HG03175 (cell line): ENCODE results near the gene BBS9.

Source experiments
- ATAC-seq: cut with Tn5 transposase; IDR thresholded peaks from one replicate; pipeline ENCODE4 v1.9.1; 2021; ENCODE audit warnings: mild to moderate bottlenecking, moderate library complexity; ENCODE audit not compliant: unreplicated experiment

Gene BBS9

DNA sequence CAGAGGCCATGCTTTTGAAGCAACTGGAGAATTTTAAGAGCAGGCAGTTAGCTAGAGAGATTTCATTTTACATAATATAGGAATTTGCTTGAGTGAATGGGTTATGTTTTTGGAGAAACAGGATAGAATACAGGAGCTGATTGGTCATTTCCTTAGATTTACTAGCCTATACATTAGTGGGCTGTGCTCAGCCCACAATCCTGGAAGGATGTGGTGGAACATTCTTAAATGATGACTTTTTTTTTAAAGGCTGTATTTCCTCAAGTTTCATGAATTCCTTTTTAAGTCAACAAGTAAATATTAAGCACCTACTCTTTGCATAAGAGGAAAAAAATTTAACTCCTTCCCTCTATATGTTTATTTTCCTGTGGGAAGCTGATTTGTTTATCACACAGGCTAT lies 461.6 kb downstream of the BBS9 start:
- no peak for ATAC-seq

DNA sequence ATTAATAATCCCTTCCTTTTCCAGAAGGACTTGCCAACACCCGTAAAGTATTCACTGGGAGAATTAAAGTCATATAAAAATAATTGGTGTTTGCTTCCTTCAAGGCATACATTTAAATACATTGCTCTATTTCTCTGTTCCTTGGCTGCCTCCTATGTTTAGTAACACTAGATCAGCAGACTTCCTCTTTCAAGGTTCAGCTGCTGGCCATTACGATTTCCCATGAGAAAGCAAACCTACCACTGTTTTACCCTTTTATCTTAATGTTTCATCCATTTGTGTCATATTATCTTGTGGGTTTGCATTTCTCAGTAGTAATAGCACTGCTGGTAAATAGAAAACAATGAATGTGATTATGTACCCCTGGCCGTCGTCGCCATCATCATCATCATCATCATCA lies 462.1 kb downstream of the BBS9 start:
- ATAC-seq = no peak

DNA sequence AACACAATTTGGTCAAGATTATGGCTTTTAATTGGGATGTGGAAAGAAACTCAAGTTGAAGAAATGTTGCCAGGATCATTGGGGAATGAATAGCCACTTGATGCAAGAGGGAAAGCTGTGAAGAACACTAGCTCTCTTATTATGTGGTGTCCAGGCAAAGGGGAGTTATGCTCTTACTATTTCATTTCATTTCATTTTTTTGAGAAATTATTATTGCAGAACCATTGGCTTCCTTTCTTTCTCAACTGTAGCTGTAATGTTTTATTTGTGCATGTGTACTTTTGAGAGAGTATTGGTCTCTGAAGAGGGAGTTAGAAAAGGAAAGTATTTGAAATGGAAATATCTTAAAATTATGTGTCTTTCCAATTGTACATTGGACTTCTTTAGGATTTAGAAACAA lies 463.4 kb downstream of the BBS9 start:
- no peak for ATAC-seq

DNA sequence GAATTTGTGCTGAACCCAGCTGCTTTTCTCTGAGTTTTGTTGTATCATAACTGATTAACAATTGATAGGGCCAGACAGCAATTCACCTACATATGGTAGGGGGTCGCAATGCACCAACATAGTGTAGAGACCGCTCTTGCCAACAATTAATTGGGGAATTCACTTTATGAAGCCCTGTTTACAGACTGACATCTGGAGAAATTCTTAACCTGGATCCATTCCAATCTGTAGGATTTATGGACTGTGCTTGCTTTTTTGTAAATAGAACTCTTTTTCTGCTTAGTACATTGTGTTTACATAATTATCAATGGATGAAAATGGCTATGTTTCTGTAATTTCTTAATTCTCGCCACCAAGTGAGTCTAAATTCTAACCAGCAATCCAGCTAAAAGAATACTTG lies 464.2 kb downstream of the BBS9 start:
- no peak for ATAC-seq

DNA sequence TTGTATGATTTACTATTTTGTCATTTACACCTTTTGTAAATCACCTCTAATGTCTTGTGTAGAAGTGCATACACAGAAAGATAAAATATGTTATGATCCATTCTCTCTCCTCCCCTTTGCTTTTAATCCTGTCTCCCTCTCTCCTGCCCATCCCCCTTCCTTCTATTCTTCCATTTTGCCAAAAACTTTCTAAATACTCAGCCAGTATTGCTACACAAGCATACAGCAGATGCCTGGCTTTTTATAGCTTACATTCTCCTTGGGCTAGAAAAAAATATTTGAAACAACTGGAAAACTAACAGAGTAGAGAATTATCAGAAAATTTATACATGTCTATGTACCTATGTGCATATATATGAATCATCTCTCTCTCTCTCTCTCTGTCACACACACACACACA lies 467.3 kb downstream of the BBS9 start:
- no peak for ATAC-seq

DNA sequence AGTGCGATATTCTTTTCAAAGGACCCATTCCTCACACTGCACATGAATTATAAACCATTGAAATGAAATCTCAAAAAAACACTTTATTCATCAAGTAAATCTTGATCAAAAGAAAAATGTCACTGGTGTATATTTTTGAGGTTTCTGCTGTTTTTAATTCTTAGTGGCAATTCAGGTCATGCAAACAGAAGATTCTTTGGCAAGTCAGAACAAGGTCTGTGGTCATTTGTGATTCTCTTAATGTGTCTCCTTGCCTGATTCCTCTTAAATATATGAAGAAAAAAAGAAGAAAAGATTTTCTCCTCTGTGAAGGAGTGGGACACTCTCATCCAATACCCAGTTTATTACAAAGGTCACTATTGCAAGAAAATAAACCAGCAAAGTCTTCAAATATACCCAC lies 467.8 kb downstream of the BBS9 start:
- no peak for ATAC-seq

DNA sequence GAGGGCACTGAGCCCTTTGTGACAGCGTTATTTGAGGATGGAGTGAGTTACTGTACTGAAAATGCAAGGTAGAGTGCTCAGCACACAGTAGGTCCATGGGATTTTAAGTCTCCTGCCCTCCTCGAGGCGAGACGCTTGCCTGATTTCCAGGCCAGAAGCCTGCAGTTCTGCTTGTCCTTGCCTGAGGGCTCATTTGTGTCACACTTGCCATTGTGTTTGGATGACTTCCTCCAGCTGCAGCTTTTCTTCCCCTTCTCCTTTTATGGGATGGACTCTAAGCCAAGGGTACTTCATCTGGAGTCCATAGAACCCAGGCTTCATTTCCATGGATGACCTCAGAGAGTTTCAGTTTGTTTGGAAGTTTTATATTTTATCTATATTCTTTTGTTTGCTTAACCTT lies 471.7 kb downstream of the BBS9 start:
- no peak for ATAC-seq

DNA sequence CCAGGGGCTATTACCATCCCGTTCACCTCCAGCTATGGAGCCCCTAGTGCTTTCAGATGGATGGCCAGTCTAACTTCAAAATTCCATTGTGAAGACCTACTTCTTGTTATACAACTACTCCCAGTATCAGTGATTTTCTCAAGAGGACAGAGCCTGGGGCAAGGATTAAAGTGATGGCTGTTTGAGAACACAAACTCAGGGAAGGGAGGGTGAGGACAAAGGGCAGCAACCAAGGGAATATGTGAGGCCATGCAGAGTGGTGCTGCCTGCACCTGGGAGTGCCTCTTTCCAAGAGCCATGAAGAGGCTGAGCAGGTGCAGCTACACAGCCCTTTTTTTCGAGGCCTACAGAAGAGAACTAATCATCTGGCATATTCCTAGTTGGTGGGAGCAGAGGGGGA lies 472.5 kb downstream of the BBS9 start:
- no peak for ATAC-seq

DNA sequence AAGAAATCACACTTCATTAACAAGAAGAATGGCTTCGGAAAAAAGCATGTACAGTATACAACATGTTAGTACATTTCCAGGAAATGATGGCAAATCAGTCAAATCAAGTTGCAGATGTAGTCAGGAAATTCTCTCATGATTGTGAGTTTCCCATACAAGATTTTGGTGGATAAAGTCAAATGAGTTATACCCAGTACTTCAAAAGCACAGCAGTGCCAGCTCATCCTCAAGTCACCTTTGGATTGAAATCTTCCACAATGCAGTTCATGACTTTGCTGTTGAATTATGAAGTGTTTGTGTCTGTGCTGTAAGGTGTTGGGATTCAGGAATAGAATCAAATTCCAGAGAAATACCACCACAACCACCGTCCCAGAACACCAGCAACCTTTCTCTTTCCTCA lies 474.7 kb downstream of the BBS9 start:
- ATAC-seq = no peak

DNA sequence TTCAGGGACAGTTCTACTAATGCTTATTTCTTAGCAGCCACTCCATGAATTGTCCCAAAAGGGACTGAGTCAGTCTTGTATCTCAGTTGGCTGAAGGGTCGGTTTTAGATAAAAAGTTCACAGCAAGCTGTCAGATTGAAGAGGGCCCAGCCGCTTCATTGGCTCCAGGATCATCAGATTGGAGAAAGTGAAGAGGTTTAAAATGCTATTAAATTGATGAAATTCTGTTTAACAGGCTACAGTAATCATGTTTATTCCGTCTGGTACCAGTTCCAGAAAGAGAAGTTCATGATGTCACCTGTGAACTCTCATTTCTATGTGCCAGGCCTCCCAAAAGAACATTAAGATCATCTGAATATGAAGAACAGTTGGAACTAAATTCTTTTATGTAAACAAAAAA lies 481.6 kb downstream of the BBS9 start:
- ATAC-seq = no peak

DNA sequence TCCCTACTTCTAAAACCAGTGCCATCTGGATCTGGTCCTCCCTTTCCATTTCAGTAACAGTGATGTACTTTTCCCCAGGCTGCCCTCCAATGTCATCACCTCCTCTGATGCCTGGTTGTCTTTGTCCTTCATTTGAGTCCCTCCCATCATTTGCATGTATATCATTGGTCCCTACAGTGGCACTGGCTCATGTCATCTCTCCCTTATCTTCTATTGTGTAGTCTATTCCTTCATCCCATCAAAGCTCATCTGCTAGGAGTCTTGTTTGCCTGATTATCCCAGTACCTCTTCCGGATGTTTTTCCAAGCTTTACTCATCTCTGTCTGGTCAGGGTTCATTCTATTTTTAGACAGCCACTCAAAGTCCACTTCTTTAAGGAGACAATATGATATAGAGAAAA lies 483.1 kb downstream of the BBS9 start:
- no peak for ATAC-seq

DNA sequence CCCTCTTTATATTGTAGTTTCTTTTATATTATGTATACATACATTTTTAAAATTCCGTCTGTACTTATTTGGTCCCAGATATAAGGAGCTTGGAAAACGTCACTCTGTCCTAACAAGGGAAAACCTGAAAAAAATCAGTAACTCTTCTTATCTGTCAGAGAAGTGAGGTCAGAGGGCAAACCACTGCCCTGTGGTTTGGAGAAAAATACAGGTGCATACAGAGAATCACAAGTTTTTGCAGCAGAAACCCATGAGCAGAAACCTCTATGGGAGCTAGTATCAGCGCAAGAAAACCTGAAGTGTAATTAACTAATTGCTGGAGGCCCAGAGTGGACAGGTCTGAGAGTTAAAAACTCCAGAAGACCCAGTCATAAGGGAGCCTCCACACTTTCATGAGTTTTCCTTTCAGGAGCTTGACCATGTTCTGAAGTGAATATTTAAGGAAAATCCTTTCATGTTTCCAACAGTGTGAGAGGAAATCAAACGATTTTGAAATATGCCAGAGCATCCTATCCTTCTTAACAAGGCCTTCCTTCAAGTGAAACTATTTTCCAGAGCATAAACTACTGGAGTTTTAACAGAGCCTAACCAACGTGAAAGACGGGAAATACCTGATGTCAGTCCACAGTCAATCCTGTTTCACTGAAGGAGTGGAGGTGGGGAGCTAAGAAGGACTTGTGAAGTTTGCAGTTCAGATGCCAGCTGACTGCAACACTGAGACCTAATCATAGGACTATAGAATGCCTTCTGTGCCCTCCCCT lies 485.2 kb downstream of the BBS9 start:
- ATAC-seq = no peak

DNA sequence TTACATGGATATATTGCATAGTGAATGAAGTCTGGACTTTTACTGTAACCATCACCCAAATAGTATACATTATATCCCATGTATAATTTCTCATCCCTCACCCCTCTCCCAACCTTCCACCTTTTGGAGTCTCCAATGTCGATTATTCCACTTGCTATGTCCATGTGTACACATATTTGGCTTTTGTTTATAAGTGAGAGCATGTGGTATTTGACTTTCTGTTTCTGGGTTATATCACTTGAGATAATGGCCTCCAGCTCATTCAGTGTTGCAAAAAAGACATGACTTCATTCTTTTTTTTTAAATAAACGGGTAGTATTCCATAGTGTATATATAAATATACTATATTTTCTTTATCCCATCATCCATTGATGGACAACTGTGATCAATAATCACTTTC lies 487.4 kb downstream of the BBS9 start:
- ATAC-seq = no peak

DNA sequence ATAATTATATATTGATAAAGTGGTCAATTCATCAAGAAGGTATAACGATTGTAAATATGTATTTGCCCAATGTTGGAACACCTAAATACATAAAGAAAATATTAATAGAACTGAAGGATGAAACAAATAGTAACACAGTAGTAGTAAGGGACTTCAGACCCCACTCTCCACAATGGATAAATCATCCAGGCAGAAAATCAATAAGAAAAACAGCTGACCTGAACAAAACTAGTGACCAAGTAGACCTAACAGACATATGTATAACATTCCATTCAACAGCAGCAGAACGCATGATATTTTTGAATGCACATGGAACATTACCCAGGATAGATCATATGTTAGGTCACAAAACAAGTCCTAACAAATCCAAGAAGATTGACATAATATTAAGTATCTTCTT lies 489.9 kb downstream of the BBS9 start:
- ATAC-seq = no peak

DNA sequence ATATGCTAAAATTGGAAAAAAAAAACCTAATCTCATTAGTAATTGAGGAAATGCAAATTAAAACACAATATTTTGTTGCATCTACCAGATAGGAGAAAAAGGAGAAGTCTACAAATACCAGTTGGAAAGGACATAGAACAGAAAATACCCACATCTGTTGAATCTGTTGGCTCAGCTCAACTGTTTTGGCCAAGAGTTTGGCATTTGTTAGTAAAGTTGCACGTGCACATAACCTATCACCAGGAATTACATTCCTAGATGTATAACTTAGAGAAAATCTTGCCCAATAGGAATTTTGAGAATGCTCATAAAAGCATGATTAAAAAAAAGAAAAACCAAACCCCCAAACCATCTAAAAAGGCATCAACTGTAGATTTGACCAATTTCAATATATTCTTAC lies 493.9 kb downstream of the BBS9 start:
- no peak for ATAC-seq

DNA sequence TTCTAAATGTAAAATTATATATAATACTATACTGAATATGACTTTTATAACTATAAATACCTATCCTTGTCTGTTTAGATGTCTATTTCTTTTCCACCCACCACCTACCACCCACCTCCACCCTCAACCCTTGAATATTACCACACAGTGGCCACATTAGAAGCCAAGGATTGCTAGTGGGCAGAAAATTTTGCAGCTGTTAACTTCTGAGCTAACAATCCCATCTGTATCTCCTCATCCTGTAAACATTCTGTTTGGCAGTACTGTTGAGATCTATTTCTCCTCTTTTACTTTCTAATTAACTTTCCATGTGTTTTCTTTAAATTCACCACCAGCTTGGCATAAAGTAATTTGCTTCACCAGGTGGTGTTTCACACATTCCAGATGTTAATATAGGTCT lies 494.9 kb downstream of the BBS9 start:
- no peak for ATAC-seq

DNA sequence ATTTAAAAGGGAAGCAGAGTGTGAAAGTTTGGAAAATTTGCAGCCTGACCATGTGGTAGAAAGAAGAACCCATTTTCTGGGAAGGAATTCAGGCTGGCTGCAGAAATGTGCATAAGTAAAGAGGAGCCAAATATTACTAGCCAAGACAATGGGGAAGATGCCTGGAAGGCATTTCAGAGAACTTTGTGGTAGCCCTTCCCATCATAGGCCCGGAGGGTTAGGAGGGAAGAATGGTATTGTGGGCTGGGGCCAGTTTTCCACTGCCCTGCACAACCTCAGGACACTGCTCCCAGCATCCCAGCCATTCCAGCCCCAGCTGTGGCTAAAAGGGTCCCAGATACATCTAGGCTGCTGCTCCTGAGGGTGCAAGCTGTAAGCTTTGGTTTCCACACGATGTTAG lies 497.5 kb downstream of the BBS9 start:
- no peak for ATAC-seq

DNA sequence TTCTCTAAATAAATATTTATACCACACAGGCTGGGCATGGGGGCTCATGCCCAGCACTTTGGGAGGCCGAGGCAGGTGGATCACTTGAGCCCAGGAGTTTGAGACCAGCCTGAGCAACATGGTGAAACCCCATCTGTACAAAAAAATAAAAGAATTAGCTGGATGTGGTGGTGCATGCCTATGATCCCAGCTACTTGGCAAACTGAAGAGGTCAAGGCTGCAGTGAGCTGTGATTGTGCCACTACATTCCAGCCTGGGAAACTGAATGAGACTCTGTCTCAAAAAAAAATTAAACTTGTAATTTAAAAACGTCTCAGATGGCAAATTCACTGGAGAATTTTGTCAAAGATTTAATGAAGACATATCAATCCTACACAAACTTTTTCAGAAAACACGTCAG lies 498.4 kb downstream of the BBS9 start:
- no peak for ATAC-seq

DNA sequence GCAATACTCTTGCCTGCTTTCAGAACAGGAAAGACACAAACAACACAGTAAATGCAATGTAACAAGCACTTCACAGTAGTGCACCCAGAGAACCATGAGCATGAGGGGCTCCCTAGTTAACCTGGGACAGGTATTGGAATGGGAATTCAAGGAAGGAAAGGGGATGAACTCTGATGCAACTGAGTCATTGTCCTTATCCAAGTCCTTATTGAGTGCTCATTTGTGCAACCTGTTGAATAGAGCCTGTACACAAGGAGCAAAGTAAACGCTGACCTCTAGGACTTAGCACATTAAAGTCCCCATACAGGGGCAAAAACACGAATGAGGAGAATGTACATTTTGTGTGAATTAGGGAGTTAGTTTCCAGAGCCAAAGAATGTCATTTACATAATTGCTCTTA lies 499.5 kb downstream of the BBS9 start:
- no peak for ATAC-seq

DNA sequence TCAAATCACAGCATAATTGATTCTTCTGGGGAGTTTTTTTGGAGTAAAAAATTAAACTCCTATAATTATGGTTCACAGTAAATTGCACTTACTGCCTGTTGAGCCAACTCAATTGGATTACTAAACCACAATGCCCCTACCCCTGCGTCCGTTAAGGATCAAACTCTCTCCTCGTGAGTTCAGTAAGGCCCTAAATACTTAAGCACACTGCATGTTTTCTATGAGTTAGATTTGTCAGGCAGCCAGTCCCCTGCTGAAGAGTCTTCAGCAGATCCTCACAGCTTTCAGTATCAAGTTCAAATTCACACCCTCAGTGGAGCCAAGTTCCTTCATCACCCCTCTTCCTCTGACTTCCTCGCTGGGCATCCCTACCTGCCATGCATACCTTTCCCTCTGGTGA lies 501.0 kb downstream of the BBS9 start:
- ATAC-seq = no peak

DNA sequence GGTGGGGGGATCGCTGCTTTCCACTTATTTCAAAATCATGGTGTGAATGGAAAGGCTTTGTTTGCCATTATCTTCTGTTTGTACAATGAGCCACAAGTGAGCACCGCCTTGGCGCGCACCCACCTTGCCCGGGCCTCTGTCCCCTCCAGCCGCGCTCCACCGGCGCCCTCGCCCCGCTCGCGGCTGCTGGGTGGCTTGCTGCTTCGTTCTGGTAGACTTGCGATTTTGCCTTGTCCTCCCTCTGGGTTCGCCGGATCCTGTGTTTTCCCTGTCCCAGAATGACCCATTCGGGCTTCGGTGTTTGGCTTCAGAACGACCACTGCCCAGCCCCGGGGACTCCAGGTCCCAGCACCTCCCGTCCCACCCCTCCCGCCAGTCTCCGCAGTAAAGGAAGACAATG lies 503.0 kb downstream of the BBS9 start:
- no peak for ATAC-seq

DNA sequence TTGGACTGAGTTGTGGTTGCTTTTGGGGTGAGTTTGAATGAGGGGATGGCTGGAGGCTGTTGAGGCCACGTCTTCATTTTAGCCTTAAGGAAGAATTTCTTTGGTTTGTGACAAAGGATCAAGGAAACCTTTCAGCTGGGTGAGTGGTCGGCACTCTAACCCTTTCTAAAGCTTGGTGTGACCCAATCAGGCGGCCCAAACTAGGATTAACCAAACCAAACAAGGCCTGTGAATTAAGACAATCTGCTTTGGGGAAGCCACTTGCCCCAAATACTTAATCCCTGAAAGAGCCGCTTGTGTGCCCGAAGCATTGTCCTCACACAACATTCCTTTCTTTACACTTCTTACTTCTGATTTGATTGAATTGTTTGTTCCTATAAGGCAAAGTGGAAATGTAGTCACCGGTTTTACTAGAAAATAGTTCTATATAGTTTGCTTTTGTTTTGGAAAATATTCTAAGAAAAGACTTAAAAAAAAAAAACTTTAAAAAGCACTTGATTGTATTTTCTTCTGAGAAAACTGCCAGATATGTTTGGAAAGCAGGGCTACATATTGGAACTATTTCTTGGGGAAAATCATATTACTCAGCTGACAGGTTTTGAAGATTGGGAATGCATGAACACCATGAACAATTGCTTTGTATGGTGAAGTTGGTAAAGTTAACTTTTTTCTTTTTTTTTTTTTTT lies 503.6 kb downstream of the BBS9 start:
- no peak for ATAC-seq

DNA sequence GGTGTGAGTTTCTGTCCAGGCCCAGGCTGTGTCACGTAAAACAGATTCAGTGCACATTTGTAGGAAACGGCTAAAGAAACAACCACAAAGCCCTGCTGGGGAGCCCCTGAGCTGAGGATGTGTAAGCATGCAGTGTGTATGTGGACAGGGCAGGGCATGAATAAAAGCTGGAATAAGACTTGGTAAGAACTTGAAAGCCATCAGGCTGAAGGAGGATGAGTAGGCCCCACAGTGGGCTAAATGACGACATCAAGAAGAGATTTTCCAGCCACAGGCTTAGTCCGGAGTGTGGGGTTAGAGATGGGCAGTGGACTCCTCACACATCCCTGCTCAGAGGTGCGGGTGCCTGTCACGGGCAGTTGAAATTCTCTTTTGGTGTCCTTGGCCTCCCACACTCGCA lies 505.2 kb downstream of the BBS9 start:
- no peak for ATAC-seq
